ENCODE results near the gene DBNDD2.

The DBNDD2 gene

DNA sequence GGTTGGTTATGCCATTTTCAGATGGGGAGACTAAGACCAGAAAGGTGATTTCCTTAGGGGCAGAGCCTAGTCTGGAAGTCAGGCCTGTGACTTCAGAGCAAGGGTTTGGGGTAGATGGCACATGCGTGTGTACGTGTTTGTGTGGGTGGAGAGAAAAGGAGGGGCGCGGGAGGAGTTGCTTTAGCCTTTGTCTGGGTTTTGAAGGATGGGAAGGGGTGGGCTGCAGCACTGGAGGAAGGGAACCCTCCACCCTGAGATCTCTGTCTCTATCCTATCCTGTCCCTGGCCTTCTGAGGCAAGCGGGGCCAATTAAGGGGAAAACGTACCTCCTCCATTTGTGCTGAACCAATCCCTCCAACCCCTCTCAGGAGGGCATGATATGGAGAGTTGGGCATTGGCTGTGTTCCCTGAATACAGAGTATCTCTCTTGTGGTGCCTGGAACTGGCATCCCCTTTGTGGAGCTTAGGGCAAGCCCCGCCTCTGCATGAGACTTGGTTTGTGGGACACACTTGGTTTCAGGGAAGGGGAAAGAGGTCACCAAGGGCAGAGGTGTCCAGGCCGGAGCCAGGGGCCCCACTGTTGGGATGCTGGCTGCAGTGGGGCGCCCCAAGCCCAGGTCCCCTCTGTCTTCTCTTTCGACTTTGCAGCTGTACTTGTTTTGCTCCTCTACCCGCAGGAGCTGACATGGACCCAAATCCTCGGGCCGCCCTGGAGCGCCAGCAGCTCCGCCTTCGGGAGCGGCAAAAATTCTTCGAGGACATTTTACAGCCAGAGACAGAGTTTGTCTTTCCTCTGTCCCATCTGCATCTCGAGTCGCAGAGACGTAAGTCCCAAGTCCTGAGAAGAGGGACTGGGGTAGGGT, at the start of gene DBNDD2:
Gene DBNDD2, plus strand, starts transcription at position 507 of the 863 bp plus-strand sequence. Its CDS starts 179 bp downstream, at position 686.
- DNase-seq = no peak

DNA sequence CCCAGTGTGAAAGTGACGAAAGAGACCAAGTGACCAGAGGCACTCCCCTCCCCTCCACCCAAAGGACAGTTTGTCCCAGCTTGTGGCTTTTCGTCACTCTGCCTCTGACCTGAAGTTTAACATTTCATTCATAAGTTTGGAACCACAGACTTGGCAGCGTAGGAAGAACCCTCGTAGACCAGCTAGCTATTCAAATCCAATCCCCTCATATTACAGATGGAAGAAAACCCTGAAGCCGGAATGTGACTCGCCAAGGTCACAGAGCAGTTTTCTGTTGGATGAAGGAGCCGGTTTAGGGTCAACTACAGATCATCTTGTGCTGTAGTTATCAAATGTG, 49.1 kb upstream of the DBNDD2 start:
- DNase-seq = no peak

- DNase-seq = no peak
Measured at GRCh38 chr20:45359406-45360148, 48.5 kb upstream of the DBNDD2 start.

GRCh38 chr20:45361793-45362192, 46.3 kb upstream of the DBNDD2 start:
- DNase-seq = no peak

- DNase-seq = peak; percentile 97 to 98
Measured at GRCh38 chr20:45362804-45363610, 45.1 kb upstream of the DBNDD2 start, which contains the start of gene SYS1. SYS1 (plus strand) TSS chr20:45363156; CDS start chr20:45363532, 376 bp downstream.

DNA sequence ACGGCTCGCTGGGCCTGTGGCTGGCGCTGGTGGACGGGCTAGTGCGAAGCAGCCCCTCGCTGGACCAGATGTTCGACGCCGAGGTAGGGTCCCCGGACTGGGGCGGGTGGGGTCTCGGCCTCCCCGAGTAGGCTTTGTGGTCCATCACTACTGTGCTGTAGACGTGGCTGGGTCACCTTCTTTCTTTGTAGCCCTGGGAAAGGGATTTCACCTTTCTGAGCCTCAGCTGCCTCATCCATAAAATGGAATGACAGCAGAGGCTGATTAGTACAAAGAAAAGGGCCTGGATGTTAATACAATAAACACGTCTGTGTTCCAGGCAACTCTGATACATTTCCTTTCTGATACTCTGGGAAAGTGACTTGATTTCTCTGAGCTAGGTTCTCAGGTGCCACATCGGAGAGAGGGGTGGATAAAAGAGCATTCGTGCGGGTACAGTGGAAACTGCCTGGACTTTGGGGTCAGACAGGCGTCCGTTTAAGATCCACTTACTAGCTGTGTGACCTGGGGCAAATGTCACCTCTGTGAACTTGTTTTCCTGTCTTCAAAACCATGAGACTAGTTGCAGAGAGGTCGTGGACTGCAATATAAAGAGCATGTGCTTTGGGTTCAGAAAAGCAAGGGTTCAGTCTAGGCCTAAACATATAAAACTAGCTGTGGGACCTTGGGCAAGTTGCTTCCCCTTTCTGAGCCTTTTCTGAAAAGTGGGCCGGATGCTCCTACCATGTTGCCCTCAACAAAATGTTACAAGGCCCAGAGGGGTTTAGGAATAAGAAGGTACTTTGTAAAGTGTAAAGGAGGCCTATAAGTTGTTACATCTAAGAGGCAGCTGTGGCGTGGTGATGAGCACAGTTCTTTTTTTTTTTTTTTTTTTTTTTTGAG, 44.2 kb upstream of the DBNDD2 start:
- DNase-seq = no peak

DNA sequence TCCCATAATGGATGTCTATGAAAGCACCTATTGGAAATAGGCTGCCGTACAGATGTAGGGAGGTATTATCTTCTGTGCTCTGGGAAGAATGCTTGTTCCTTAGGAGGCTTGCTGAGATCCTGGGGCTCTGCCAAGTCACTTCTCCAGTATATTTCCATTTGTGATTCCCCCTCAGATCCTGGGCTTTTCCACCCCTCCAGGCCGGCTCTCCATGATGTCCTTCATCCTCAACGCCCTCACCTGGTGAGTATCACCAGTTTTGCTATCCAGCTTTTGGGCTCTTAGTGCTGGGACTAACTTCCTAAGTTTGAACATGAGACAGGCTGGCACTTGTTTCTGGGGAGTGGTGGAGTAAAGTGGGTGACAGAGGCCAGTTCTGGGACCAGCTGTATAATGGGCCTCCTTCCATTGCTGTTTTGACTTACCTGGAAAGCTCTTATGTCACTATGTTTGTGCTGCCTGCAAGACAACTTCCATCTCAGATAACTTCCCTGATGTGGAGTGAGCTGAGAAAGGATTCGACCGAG, 42.6 kb upstream of the DBNDD2 start:
- no peak for DNase-seq

- no peak for DNase-seq
Measured at GRCh38 chr20:45366192-45366591, 41.9 kb upstream of the DBNDD2 start.

DNA sequence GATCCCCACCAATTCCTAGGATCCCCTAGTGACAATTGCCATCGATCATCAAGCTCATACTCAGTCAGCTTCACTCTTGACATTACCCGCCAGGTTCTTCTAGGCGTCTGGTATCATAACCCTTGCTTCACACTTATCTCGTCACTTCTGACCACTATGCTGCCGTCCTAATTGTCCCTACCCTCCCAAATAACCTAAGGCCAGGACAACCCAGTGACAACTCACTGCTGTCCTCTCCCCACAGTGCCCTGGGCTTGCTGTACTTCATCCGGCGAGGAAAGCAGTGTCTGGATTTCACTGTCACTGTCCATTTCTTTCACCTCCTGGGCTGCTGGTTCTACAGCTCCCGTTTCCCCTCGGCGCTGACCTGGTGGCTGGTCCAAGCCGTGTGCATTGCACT, 41.5 kb upstream of the DBNDD2 start:
- DNase-seq = no peak

GRCh38 chr20:45367126-45367525, 41.0 kb upstream of the DBNDD2 start:
- DNase-seq = no peak

GRCh38 chr20:45368221-45368980, 39.7 kb upstream of the DBNDD2 start:
- no peak for DNase-seq

DNA sequence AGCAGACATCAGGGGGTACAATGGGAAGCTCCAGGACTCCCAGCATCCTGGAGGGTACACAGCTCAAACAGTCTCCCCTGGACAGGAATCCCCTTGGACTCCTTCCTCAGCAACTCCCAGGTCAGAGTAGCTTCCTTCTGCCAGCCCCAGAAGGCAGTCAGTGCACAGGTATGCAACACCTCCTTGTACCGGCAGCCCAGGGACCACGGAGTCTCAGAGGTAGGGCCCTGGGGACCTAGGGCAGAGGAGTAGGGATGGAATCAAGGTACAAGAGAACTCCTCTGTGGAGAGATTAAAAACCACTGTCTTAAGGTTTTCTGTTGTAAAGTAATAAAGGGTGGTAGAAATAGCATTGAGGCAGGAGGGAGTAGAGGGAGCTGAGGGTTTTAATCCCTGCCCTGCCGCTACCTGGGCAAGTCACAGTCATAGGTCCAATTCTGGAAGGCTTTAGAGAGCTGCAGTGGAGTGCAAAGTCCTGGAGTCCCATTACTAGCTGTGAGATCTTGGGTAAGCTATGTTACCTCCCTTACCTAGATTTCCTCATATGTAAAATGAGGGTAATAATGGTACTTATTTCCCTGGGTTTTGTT, 37.4 kb upstream of the DBNDD2 start:
- DNase-seq = no peak

DNA sequence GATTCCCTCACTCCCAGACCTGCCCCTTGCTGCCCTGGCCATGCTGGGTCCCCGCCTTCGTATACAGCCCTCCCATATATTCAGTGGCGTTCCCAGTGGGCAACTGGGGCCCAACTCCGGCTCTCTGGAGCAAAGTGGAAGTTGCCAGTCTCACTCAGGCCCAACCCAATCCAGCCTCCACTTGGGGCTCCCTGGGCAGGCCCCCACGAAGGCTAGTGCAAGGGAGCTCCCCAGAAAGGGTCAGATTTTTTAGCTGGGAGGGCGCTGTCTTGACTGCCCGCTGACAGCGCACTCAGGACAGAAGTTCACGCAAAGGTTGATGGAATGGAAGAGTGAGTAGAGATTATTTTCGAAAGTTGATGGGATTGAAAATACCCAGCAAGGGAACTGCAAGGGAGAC, 35.8 kb upstream of the DBNDD2 start:
- no peak for DNase-seq

- no peak for DNase-seq
Measured at GRCh38 chr20:45372646-45373352, 35.3 kb upstream of the DBNDD2 start.

- DNase-seq = peak; percentile 28
Measured at GRCh38 chr20:45373353-45374100, 34.6 kb upstream of the DBNDD2 start.

DNA sequence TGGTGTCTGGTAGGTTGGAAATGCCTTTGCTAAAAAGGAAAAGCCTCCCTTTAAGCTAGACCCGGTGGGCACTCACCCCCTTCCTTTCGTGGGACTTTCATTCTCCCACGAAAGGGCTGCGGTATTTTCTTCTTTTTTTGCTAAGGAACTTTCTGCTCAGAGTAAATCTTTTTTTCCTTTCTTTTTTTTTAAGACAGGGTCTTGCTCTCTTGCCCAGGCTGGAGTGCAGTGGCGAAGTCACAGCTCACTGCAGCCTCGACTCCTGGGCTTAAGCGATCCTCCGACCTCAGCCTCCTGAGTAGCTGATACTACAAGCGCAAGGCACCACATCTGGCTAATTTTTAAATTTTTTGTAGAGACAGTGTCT, 34.0 kb upstream of the DBNDD2 start:
- no peak for DNase-seq

- DNase-seq = no peak
Measured at GRCh38 chr20:45374966-45375365, 33.1 kb upstream of the DBNDD2 start.

DNA sequence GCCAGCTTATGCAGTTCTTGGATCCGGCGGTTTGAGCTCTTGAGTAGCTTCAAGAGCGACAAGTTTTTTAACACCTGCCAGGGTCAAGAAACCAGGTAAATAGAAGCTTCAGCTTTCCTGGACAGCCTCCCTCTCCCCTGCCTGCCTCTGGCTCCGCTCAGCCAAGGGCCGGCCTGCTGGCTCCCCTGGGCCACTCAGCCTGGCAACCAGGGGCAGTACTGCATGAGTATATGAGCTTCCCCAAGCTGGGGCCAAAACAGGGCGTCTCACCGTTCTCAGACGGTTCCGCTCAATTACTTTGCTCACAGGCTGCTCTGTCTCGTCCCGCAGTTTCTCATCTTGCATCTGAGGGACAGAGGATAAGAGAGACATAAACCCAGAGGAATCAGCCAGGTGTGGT, 30.8 kb upstream of the DBNDD2 start:
- no peak for DNase-seq

DNA sequence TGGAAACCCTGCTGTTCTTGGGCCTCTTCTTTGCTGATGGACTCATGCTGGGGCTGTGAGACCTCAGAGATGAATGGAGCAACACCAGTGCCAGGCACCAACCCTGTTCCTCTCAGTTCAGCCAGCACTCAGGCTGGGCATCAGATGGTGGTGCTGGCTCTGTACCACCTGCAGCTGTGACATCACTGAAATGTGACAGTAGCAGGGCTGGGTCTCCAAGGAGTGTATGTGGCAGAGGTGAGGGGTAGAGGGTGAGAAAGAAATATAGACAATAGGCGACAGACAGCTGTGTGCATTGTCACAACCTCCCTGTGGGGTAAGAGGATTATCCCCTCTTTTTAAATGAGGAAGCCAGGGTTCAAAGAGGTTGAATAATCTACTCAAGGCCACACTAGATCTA, 29.9 kb upstream of the DBNDD2 start, which contains the start of gene TP53TG5:
Gene TP53TG5, minus strand, starts transcription at position 135 of the 400 bp plus-strand sequence. Its CDS starts 89 bp downstream, at position 46.
- no peak for DNase-seq

All from NCI-H2081 (cell line).